PC-9 (cell line): Measurements from ENCODE around the gene CD83.

Source experiments
- CTCF ChIP-seq: fragments of 200-600 bp; sonication (generic); conservative IDR thresholded peaks from 2 replicates; pipeline ENCODE4 v1.6.1; 2017; ENCODE audit warnings: mixed run types, antibody characterized with exemption, mild to moderate bottlenecking, moderate library complexity
- EZH2 ChIP-seq: fragments of 200-600 bp; sonication (generic); IDR thresholded peaks from 2 replicates; pipeline ENCODE4 v1.8.0; 2017; ENCODE audit warnings: antibody characterized with exemption, low read depth

GRCh38 chr6:14180609-14181008, 63.0 kb downstream of the CD83 start:
- TF ChIP-seq CTCF (no peak), EZH2 (no peak)
